Cardiac septum (tissue), 1 donor: Measurements from ENCODE around the gene METTL23. TPM values are rescaled to one million over a fixed set of nuclear protein-coding genes. Genes with fewer than 3 reads are reported as not detected.
A peak's percentile ranks its signal among the peaks of the same experiment; 100 is the strongest.

Experiments
- DNase-seq: peaks from one replicate; pipeline ENCODE4 v3.0.0-alpha.2; 2020; ENCODE audit warnings: low spot score
- intact Hi-C: fragments of 100-400 bp; cut with DNase I; formaldehyde crosslinking; loops from one replicate; pipeline ENCODE4 v1.14.0; 2022
- long read RNA-seq: library from polyadenylated mRNA; unstranded; transcript quantifications from one replicate; pipeline ENCODE4 v2.0.0, GENCODE V29; 2021
- total RNA-seq: library from RNA; stranded (reverse); fragmentation: NEBNext Ultra II Directional; extraction: Animal tissue kit (Norgen Biotek cat#: 25700); gene quantifications from one replicate; pipeline ENCODE4 v1.2.1, GENCODE V29; 2021
- donor health status: DM: no; HTN: no; CAD: no.

Gene METTL23, protein sequence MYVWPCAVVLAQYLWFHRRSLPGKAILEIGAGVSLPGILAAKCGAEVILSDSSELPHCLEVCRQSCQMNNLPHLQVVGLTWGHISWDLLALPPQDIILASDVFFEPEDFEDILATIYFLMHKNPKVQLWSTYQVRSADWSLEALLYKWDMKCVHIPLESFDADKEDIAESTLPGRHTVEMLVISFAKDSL
- total RNA-seq, result 21.4 TPM
- long read RNA-seq, partial matches to known transcripts, result 1 of 11 reads
- long read RNA-seq, other reads (novel, unspliced or antisense), result 2 of 11 reads

DNA sequence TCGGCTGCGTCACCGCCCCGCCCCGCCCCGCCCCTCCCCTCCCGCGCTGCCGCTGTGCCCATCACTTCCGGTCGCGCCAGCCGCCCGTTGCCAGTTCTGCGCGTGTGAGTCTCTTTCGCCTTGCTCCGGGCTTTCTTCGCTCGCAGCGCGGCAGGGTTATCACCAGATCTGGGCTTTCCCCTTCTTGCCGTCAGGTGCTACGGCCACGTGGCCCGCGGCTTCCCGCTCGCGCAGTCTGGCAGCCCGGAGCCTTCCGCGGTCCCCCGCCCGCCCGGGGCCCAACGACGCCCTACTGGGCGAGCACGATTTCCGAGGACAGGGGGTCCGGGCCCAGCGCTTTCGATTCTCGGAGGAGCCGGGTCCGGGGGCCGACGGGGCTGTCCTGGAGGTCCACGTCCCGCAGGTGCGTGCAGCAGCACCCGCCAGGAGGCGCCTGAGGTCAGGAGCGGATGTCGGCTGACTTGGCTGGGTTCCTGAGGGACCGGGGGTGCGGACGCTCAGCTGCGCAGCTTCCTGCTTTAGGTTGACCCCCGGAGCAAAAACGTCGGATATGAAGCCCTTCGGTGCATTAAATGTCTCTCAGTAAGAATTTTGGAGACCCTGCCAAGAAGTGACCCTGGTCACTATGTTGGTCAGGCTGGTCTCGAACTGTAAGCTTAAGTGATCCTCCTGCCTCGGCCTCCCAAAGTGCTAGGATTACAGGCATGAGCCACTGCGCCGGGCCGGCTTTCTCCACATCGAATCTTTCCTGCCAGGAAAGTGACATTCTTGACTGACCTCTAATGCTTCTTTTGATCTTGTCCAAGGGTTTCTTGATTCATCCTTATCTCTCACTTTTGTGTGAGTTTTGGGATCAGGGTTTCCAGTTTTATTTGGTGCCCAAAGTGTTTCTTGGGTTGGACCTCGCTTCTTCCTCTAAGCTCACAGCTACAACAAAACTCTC, at the start of gene METTL23:
TSS of gene METTL23 (plus strand) at position 64 of the 943 bp plus-strand sequence. CDS start 2,872 bp downstream, outside the sequence.
- peak; percentile 94 for DNase-seq
- intact Hi-C loops, result loop anchor here (1.0 kb wide), 1 partner anchor 10 kb away; the partner anchor contains the start of gene SRSF2

DNA sequence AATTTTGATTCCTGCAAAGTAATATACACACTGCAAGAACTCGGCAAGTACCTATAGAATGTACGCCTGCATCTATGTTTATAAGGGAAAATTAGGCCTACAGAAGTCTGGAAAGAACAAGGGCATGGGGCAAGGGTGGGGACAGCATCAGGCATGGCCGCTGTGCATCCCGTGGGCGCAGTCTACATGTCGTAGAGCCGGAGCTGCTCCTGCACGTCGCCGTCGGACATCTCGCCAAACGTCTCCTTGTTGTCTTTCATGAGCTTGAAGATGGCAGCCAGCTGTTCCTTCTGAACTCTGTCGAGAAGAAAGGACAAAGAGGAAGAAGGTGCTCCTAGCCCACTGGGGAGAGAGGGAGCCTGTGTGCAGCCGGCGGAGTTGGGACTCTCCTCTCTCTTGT, 49.2 kb upstream of the METTL23 start:
- no peak for DNase-seq
- intact Hi-C loops, result loop anchor here (10.0 kb wide), 1 partner anchor 53 kb away; no protein-coding TSS in a partner anchor

DNA sequence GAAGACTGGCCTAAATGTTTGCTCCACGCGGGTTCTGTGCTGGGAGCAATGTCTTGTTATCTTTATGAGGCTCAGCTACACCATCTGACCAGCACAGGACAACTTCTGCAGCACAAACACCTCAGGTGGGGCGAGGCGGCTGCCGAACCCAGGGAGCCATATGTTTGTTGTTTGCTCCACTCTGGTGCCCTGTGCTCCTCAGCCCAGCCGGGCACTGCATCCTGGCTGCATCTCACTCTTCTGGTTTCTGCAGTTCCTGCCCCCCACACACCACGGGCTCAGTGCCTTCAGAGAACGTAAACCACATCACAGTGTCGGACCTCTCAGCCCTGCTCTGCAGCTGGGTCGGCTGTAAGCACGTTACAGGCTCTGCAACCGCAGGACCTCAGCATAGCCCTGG, 48.3 kb upstream of the METTL23 start:
- peak; percentile 44 for DNase-seq
- intact Hi-C loops, result loop anchor here (10.0 kb wide), 1 partner anchor 54 kb away; no protein-coding TSS in a partner anchor

DNA sequence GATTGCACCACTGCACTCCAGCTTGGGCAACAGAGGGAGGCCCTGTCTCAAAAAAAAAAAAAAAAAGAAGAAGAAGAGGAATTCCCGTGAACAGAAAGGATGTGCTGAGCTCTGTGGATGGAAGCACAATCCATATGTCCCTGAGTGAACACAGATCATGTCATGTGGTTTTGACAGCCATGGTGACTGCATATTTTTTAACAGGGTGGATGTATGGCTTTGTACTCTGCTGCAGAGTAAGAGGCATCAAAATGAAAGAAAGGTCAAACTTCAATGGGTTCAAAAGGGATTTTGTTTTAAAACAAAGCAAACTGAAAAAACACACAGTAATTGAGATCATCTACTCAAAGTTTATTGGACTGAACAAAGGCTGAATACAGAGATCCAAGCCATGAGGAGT, 47.4 kb upstream of the METTL23 start:
- no peak for DNase-seq
- intact Hi-C loops, result loop anchor here (10.0 kb wide), 1 partner anchor 54 kb away; no protein-coding TSS in a partner anchor

DNA sequence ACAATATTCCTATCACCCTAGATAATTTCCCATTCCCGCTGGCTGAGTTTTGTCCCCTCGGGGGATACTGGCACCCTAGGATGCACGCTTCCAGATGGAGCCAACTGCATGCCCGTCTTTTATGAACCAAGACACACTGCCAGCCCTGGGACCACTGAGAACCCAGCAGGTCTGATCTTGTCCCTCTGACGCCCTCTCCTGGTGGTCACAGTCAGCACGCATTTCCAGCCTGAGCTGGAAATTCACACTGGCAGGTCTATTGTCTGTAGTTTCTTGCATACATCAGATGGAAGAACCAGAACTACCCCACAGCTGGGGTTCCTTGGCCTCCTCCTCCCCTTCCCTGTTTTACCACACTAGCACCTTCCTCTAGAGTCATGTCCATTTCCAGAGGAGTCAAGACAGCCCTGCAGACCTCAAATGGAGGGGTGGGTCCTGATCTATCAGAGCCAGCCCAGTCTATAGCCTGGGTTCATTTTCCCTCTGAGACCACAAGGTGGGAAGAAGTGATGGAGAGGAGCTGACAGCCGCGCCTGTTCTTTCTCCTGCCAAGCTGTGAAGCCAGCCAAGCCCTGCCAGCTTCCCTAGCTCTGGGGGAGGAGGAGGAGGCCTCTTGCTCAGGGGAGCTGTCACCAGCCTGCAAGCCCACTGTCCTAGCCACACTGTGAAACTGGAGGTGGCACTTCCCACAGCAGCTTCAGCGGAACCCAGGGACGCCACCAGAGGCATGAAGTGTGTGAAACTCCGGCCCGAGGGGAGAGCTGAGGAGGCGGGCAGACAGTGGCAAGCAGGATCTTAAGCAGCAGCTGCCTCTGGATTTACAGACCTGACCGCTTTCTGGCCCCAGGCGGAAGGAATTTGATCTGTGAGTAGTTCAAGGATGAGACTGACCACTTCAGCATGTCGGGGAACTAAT, 45.2 kb upstream of the METTL23 start:
- DNase-seq, result peak; percentile 87
- intact Hi-C loops, result loop anchor here (5.0 kb wide), 1 partner anchor 36 kb away; no protein-coding TSS in a partner anchor

DNA sequence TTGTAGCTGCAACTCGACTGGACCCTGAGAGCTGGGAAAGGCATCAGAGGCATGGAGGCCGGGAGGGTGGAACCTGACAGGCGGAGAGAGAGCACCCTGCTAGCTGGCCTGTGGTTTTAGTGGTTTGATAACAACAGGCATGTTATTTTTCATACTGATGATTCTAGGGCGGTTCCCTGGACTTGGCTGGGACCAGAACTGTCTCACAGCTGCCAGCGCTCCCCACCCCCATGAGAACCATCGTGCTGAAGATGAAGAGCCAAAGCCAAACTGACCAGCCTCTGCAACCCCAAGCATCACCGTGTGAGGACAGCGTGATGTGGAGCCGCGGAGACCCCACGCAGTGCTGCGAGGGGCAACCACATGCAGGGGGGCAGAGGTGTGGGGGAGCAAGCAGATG, 44.3 kb upstream of the METTL23 start:
- DNase-seq, result peak; percentile 82

DNA sequence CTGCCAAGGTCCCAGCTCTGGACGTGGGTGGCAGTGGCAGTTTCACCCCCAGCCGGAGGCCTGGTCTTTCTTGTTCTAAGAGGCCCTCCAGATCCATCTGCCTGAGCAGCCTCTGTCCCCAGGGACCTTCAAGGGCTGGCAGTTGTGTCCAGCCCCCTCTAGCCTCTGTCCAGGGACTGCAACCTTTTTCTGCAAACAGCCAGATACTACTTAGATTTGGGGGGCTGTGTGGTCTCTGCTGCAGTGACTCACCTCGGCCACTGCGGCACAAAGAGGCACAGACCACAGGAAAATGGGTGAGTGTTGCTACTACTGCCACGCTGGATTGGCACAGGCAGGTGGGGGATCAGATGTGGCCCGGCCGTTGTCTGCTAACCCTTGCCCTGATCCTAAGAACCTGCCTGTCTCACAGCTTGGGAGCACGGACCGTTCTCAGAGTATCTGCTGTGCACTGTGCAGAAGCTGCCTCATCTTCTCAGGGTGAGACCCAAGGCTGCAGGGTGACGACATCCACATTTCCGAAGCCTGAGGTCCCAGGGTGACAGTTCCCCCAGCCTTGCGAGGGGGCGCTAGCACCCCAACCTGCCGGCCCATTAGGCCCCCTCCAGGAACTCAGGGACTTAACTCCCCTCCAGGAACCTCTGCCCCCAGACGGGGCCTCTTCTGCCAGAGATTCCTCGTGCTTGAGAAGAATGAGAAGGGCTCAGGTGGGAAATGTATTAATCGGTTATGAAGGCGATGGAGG, 43.5 kb upstream of the METTL23 start:
- intact Hi-C loops, result loop anchor here (5.0 kb wide), 1 partner anchor 34 kb away; no protein-coding TSS in a partner anchor
- DNase-seq, result peak; percentile 72

More for the DNA sequence above, 44.3 kb upstream of the METTL23 start:
- intact Hi-C loops, result loop anchor here (5.0 kb wide), 1 partner anchor 35 kb away; no protein-coding TSS in a partner anchor

DNA sequence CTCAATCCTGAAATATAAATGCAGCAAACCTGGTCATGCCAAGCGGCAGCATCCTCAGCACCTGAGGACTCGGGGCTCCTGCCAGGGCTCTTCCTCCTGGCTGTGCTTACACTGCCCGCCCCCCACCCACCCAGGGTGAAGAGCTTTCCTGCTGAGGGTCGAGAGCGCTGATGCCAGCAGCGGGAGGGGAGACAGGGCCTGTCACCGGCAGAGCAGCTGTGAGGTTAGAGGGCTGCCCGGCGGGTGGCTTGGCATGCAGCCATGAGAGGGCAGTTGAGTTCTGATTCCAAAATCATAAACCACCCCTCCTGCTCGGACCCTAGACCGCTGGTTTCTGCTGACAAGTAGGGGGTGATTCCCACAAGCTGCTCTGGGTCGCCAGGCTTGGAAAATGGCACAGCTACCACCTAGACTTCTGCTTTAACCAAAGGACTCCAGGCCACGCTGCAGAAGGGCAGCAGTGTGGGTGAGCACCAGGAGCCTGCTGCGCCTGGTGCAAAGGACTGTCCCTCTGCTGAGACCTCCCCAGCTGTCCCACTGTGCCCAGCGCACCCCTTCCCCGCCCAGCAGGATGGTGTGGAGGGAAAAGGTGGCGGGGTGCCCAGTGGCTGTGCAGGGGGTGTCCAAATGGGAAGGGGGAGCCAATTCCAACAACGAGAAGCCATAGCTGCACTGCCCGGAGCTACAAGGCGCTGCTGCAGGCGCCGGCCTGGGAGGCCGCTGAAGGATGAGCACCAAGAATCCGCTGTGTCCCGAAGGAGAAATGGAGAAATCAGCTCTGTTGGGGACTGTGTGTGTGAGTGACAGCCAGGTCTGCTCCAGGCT, 42.5 kb upstream of the METTL23 start:
- DNase-seq, result peak; percentile 74
- intact Hi-C loops, result loop anchor here (5.0 kb wide), 1 partner anchor 33 kb away; no protein-coding TSS in a partner anchor

DNA sequence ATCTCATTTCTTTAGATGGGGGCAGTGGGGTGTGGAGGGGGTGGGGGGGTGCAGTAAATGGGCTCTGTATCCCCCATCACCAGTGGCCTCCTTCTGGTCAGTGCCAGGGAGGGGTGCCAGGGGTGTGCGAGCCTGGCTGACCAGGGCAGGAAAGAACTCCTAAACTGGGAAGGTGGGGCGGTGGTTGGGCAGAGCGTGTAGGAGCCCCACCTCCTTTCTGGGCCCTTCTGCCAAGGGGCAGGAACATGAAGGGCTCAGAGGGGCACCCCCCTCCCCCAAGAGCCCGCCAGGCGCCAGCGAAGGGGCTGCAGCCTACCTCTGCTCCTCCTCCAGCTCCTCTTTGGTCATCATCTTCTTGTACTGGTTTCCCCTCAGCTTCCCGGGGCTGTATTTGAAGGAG, 41.9 kb upstream of the METTL23 start:
- intact Hi-C loops, result loop anchor here (5.0 kb wide), 1 partner anchor 33 kb away; no protein-coding TSS in a partner anchor
- DNase-seq, result peak; percentile 74

DNA sequence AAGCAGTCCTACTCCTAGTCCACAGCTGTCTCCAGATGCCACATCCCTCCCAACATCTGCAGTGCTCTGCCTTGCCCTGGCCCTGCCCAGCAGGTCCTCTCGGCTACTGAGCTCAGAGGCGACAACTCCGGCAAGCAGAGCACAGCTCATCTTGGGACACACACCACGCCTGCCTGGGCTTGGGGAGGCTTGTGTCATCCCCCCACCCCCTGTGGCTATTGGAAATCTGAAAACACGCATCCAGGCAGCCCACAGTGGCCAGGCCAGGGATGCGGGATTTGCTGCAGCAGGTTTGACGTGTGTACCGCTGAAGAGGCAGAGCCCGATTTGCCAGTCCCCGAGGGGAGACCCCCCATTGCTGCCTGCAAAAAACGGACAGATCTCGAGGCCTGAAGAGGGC, 41.3 kb upstream of the METTL23 start:
- peak; percentile 60 for DNase-seq
- intact Hi-C loops, result no loop called here

DNA sequence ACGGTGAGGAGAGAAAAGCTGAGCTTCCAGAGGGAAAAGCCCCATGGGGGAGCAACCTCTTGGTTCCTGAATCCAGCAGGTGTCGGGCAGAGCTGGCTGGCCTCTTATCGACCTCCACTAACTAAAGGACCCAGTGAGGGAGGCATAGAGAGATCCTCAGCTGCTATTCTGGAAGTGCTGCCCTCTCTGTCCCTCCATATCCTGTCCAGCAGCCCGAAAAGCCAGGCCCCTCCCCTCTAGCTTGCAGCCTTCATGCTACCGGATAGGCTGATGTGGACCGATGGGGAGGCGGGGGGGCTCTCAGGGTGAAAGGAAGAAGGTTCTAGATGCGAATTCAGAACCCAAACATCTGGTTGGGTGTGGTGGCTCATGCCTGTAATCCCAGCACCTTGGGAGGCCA, 40.8 kb upstream of the METTL23 start:
- DNase-seq, result peak; percentile 82
- intact Hi-C loops, result no loop called here

DNA sequence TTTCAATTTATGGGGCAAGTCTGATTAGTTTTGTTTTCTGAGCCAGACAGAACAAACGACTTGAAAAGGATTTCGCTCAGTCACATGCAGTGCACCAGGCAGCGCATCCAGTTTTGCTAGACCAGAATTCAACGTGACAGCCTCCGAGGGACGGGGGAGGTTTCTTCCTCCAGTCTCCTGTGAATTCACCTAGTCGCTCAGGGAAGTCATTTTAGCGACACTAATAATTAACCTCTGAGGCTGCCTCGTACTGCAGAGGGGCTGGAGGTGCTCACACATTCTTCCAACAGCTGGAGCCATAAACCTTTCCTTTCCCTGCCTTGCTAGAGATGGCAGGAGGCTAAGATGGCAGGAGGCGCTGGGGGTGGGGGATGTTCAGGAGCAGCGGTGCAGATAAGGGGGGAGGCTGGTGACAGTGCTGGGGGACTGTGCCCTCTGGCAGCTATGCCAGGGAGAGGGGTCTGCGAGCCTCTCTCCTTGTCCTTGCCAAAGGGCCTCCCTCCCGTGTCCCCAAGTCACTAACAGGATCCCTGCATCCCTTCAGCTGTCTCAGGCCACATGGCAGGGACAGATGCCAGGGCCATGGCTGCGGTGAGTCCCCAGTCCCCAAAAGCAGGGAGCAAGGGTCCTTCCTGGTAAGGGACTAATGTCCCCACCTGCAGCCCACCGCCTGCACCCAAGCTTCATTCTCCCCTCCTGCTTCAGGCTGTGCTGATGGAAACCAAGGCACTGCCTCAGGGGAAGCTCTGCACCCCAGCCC, 39.9 kb upstream of the METTL23 start:
- DNase-seq, result peak; percentile 58
- intact Hi-C loops, result no loop called here

DNA sequence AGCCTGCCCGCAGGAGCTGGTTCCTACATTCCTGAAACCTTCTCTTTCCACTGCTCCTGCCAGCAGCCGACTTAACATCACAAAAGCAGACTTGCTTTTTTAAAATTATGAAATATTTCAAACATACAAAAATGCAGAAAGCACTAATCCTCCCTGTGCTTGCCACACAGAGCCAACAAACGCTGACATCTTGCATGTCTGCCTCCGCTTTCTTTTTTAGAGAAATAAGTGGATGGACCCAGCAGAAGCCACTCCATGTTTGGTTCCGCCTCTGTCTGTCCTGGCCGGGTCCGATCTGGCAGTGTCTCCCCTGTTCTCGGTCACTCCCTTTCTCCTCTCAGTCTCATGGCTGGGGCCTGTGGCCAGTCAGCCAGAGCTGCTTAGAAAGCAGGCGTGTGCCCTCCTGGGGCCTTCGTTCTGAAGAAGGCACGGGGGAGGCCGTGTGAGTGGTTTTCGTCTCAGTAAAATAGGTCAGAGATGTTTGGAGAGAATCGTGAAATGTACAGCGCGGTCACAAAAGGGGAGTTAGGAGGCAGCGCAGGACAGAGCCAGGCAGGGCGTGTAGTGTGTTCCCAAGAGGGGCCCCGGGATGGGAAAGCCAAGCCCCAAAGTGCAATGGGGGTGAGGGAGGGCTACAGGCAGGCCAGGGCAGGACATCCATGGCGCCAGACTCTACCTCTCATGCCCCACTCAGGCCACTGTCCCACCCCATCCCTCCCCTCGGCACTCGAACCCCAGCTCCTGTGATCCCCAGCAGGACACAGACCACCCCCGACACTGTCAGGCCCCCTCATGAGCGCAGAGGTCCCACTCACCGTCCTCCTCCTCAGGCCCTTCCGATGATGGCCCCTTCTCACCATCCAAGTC, 39.1 kb upstream of the METTL23 start:
- DNase-seq, result peak; percentile 81
- intact Hi-C loops, result loop anchor here (1.0 to 2.0 kb wide), 2 partner anchors 13 to 21 kb away; no protein-coding TSS in a partner anchor

DNA sequence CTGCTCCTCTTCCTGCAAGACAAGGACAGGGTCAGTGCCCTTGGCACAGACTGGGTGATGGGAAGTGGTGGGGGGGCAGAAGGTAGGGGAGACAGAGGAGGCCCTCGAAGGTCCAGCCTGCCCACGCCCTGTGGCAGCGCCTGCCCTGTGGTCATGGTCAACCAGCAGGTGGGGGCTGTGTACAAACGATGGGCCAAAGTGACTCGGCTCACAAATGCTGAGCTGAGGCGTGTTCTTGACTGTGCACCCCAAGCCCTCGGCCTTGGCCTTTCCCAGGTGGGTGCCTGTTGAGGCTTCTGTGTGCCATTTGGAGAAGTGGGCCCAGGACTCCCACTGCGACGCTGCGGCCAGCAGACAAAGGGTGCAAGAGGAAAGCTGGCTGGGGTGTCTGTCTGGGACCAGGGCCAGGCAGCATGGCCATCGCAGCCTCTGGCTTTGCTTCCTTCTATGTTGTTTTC, 38.4 kb upstream of the METTL23 start:
- intact Hi-C loops, result loop anchor here (1.0 to 2.0 kb wide), 2 partner anchors 12 to 21 kb away; no protein-coding TSS in a partner anchor
- peak; percentile 77 for DNase-seq

DNA sequence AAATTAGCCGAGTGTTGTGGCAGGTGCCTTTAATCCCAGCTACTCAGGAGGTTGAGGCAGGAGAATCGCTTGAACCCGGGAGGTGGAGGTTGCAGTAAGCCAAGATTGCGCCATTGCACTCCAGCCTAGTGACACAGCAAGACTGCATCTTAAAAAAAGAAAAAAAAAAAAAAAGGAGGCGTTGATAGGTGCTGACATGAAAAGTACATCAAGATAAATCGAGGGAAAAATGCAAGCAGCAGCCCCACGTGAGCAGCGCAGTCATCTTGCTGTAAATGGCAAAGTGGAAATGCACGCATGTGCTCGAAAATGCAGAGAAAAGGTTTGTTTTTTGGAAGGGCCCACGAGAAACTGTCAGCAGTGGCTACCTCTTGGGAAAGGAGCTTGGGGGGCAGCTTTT, 36.8 kb upstream of the METTL23 start:
- intact Hi-C loops, result loop anchor here (2.0 kb wide), 1 partner anchor 19 kb away; no protein-coding TSS in a partner anchor
- DNase-seq, result no peak
